ENCODE measurements around the gene ELN.

- no peak for TF ChIP-seq POLR2A (IDR thresholded peaks at IDR 0.05)
- TF ChIP-seq, protein P1, sequence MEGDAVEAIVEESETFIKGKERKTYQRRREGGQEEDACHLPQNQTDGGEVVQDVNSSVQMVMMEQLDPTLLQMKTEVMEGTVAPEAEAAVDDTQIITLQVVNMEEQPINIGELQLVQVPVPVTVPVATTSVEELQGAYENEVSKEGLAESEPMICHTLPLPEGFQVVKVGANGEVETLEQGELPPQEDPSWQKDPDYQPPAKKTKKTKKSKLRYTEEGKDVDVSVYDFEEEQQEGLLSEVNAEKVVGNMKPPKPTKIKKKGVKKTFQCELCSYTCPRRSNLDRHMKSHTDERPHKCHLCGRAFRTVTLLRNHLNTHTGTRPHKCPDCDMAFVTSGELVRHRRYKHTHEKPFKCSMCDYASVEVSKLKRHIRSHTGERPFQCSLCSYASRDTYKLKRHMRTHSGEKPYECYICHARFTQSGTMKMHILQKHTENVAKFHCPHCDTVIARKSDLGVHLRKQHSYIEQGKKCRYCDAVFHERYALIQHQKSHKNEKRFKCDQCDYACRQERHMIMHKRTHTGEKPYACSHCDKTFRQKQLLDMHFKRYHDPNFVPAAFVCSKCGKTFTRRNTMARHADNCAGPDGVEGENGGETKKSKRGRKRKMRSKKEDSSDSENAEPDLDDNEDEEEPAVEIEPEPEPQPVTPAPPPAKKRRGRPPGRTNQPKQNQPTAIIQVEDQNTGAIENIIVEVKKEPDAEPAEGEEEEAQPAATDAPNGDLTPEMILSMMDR (IDR thresholded peaks at IDR 0.05): no peak
Measured at GRCh38 chr7:73984481-73985205, 43.3 kb upstream of the ELN start.

All from thyroid gland (tissue), 4 donors.